ENCODE results near the gene TNK2.

DNA sequence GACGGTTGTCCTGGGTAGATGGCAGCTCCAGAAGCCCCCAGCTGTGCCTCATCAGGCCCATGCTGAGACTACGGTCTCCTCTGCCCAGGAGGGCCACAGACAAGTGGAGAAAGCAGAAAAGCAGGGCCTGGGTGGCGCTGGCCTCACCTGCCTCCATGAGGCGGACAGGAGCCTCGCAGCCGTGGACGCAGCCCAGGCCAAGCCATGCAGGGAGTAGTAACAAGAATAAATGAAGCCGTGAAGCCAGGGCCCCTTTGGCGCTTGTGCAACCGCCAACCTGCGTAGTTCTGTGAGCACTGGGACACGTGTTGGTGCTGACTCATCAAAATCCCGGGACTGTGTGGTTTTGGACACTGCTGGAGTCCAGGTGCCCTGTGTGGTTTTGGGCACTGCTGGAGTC is 84.4 kb downstream of the TNK2 start:
- TF ChIP-seq CTCF (conservative IDR thresholded peaks at IDR 0.05; ENCODE audit: low read length) (no peak), EZH2phosphoT487 (IDR thresholded peaks at IDR 0.05; ENCODE audit: borderline replicate concordance, low read depth, low read length) (no peak)

Data from OCI-LY7 (cell line).